ENCODE data around the gene GCSH.

- TF ChIP-seq CTCF (IDR thresholded peaks at IDR 0.05; ENCODE audit: poor library complexity, severe bottlenecking) = no peak
- TF ChIP-seq EZH2 (IDR thresholded peaks at IDR 0.05; ENCODE audit: borderline replicate concordance, insufficient read depth, low read length, poor library complexity, severe bottlenecking) = no peak
- TF ChIP-seq SMC3 (conservative IDR thresholded peaks at IDR 0.05; ENCODE audit: poor library complexity) = no peak
- no peak for TF ChIP-seq REST (IDR thresholded peaks at IDR 0.05; ENCODE audit: borderline replicate concordance)
Observed at GRCh38 chr16:81116285-81116684, 20.1 kb upstream of the GCSH start.
